AG09319 (cell line): Measurements from ENCODE around the gene PITPNM2.

Experiments used
- DNase-seq: peaks from one replicate; pipeline ENCODE4 v3.0.0-alpha.2; 2010; ENCODE audit warnings: low read depth; ENCODE audit errors: extremely low read depth
- CTCF ChIP-seq: IDR thresholded peaks from 2 replicates; pipeline ENCODE4 v1.5.1; 2011; ENCODE audit warnings: low read depth, mild to moderate bottlenecking, inconsistent platforms, low read length, moderate library complexity

The PITPNM2 gene

GRCh38 chr12:123150744-123151456 lies at the start of gene PITPNM2:
TSS of gene PITPNM2 (minus strand) at chr12:123151090. CDS start at chr12:123034590, 116,500 bp downstream.
- no peak for DNase-seq
- TF ChIP-seq CTCF = no peak; the same call in 1 of the 2 replicates

GRCh38 chr12:123200414-123200813 lies 49.5 kb upstream of the PITPNM2 start:
- TF ChIP-seq CTCF = no peak
- no peak for DNase-seq

- no peak for TF ChIP-seq CTCF
- no peak for DNase-seq
Measured at GRCh38 chr12:123199936-123200335, 49.0 kb upstream of the PITPNM2 start.

GRCh38 chr12:123187637-123188036 lies 36.7 kb upstream of the PITPNM2 start:
- no peak for TF ChIP-seq CTCF
- no peak for DNase-seq

GRCh38 chr12:123180171-123180570 lies 29.3 kb upstream of the PITPNM2 start:
- no peak for DNase-seq
- no peak for TF ChIP-seq CTCF

GRCh38 chr12:123171967-123172366 lies 21.1 kb upstream of the PITPNM2 start:
- TF ChIP-seq CTCF = no peak
- no peak for DNase-seq

GRCh38 chr12:123167329-123167728 lies 16.4 kb upstream of the PITPNM2 start:
- DNase-seq = no peak
- TF ChIP-seq CTCF = no peak
